Naive B cell (primary cell): ENCODE measurements around the gene ZNF831. TPM values are rescaled to one million over a fixed set of nuclear protein-coding genes. Genes with fewer than 3 reads are reported as not detected.

Experiments
- ATAC-seq, 2 donors: fragments of 150-1000 bp; cut with Tn5 transposase; 2 replicates each; pipeline ENCODE4 v1.10.0; 2021; ENCODE audit warnings: low read depth in 2 of 2, mild to moderate bottlenecking in 2 of 2, moderate library complexity in 2 of 2
- DNase-seq: peaks from one replicate; pipeline ENCODE4 v3.0.0; 2022
- H3K27ac Mint-ChIP-seq, 6 donors: one replicate each; pipeline ENCODE4 v1.8.0; 2020 to 2022; ENCODE audit warnings: mild to moderate bottlenecking in 6 of 6, mixed read lengths in 6 of 6, moderate library complexity in 5 of 6, inconsistent platforms in 2 of 6
- H3K27me3 Mint-ChIP-seq, 3 donors: one replicate each; pipeline ENCODE4 v1.8.0; 2021 to 2022; ENCODE audit warnings: mixed read lengths in 3 of 3, mild to moderate bottlenecking in 1 of 3
- H3K36me3 Mint-ChIP-seq, 2 donors: one replicate each; pipeline ENCODE4 v1.8.0; 2020 to 2022; ENCODE audit warnings: mixed read lengths in 2 of 2, inconsistent platforms in 1 of 2, mild to moderate bottlenecking in 1 of 2
- H3K4me1 Mint-ChIP-seq, 3 donors: one replicate each; pipeline ENCODE4 v1.8.0; 2020 to 2022; ENCODE audit warnings: mixed read lengths in 3 of 3, inconsistent platforms in 1 of 3, mild to moderate bottlenecking in 1 of 3, moderate library complexity in 1 of 3
- H3K4me3 Mint-ChIP-seq, 8 donors: one replicate each; pipeline ENCODE4 v1.8.0; 2020 to 2022; ENCODE audit warnings: mild to moderate bottlenecking in 8 of 8, mixed read lengths in 8 of 8, moderate library complexity in 8 of 8, inconsistent platforms in 2 of 8
- H3K9me3 Mint-ChIP-seq, 7 donors: one replicate each; pipeline ENCODE4 v1.8.0; 2020 to 2022; ENCODE audit warnings: mixed read lengths in 7 of 7, mild to moderate bottlenecking in 5 of 7, inconsistent platforms in 2 of 7, moderate library complexity in 1 of 7
- polyA plus RNA-seq, 6 donors: library from polyadenylated mRNA; unstranded; fragments of 300-500 nt; fragmentation: Illumina TruSeq; gene quantifications; one replicate each; pipeline ENCODE4 v1.2.3, GENCODE V29; 2021; ENCODE audit warnings: low read depth in 6 of 6

ZNF831 gene
- polyA plus RNA-seq: 1 to 10 TPM in 4 of 6 donors, under 1 TPM in 2; 0.66 to 2.6 (median 2.3) TPM

GRCh38 chr20:59163631-59164530 is at the start of gene ZNF831:
TSS of gene ZNF831 (plus strand) at chr20:59163821. CDS start at chr20:59191020, 27,199 bp downstream.
- Mint-ChIP-seq H3K27ac (peak within 1 kb of the TSS; percentile 94 to 98 (median 98)), H3K4me1 (peaks cover 71 to 81% (median 77%) of the 10 kb centered on the region in 3 donors), H3K9me3 (peaks cover 0 to 4% (median 2%) of the 10 kb centered on the region in 7 donors), H3K4me3 (peak within 1 kb of the TSS; percentile 74 to 97 (median 90)), H3K36me3 (peaks cover 0 to 5% of the 10 kb centered on the region in 2 donors), H3K27me3 (no peaks in the 10 kb centered on the region)
- DNase-seq (peak; percentile 66), ATAC-seq (peak; percentile 67 to 74)

- H3K4me1 Mint-ChIP-seq: peaks cover 27 to 32% (median 32%) of the 10 kb centered on the region in 3 donors
- ATAC-seq (no peak), DNase-seq (no peak)
These were observed 46.1 kb upstream of the ZNF831 start for GRCh38 chr20:59117526-59117925.

GRCh38 chr20:59118855-59119254 is 44.8 kb upstream of the ZNF831 start:
- ATAC-seq (no peak), DNase-seq (no peak)
- Mint-ChIP-seq H3K27me3 (no peaks in the 10 kb centered on the region), H3K27ac (no peak overlapping the region), H3K36me3 (peaks cover 0 to 7% of the 10 kb centered on the region in 2 donors), H3K9me3 (peaks cover 0 to 6% (median 1%) of the 10 kb centered on the region in 7 donors), H3K4me1 (peaks cover 41 to 46% (median 46%) of the 10 kb centered on the region in 3 donors), H3K4me3 (no peak overlapping the region)

More at GRCh38 chr20:59117526-59117925, 46.1 kb upstream of the ZNF831 start:
- Mint-ChIP-seq H3K36me3 (peaks cover 0 to 7% of the 10 kb centered on the region in 2 donors), H3K27ac (peak overlapping the region in 2 of 6 donors; percentile 10 to 24), H3K9me3 (peaks cover 0 to 6% (median 0%) of the 10 kb centered on the region in 7 donors), H3K27me3 (no peaks in the 10 kb centered on the region), H3K4me3 (no peak overlapping the region)

GRCh38 chr20:59120491-59120890 is 43.1 kb upstream of the ZNF831 start:
- Mint-ChIP-seq H3K27ac (peak overlapping the region; percentile 90 to 100 (median 100)), H3K27me3 (no peaks in the 10 kb centered on the region), H3K36me3 (peaks cover 0 to 7% of the 10 kb centered on the region in 2 donors), H3K4me3 (peak overlapping the region in 5 of 8 donors; percentile 51 to 99 (median 80)), H3K9me3 (peaks cover 0 to 6% (median 1%) of the 10 kb centered on the region in 7 donors), H3K4me1 (peaks cover 57 to 62% (median 62%) of the 10 kb centered on the region in 3 donors)
- ATAC-seq: peak; percentile 2
- peak; percentile 42 for DNase-seq

- no peak for DNase-seq
- H3K4me3 Mint-ChIP-seq: peak overlapping the region in 7 of 8 donors; percentile 12 to 99 (median 76)
- H3K27ac Mint-ChIP-seq: peak overlapping the region; percentile 99 to 100 (median 100)
- peaks cover 0 to 7% of the 10 kb centered on the region in 2 donors for H3K36me3 Mint-ChIP-seq
- H3K4me1 Mint-ChIP-seq: peaks cover 59 to 66% (median 66%) of the 10 kb centered on the region in 3 donors
- ATAC-seq: no peak
- H3K27me3 Mint-ChIP-seq: no peaks in the 10 kb centered on the region
- H3K9me3 Mint-ChIP-seq: peaks cover 0 to 6% (median 1%) of the 10 kb centered on the region in 7 donors
These were observed 42.7 kb upstream of the ZNF831 start for GRCh38 chr20:59120919-59121318.

- Mint-ChIP-seq H3K27me3 (no peaks in the 10 kb centered on the region), H3K27ac (peak overlapping the region; percentile 99 to 100 (median 100)), H3K9me3 (peaks cover 0 to 3% (median 0%) of the 10 kb centered on the region in 7 donors), H3K36me3 (peaks cover under 1 to 11% of the 10 kb centered on the region in 2 donors), H3K4me1 (peaks cover 69 to 77% (median 76%) of the 10 kb centered on the region in 3 donors), H3K4me3 (peak overlapping the region in 7 of 8 donors; percentile 89 to 99 (median 96))
- DNase-seq: no peak
- ATAC-seq: no peak
These were observed 41.7 kb upstream of the ZNF831 start for GRCh38 chr20:59121714-59122565.

GRCh38 chr20:59122566-59122919 is 41.1 kb upstream of the ZNF831 start:
- H3K4me3 Mint-ChIP-seq: peak overlapping the region; percentile 89 to 99 (median 96)
- H3K9me3 Mint-ChIP-seq: peaks cover 0 to 4% (median 2%) of the 10 kb centered on the region in 7 donors
- ATAC-seq: peak; percentile 1 to 3
- peaks cover 7 to 17% of the 10 kb centered on the region in 2 donors for H3K36me3 Mint-ChIP-seq
- peaks cover 75 to 83% (median 82%) of the 10 kb centered on the region in 3 donors for H3K4me1 Mint-ChIP-seq
- peak overlapping the region; percentile 99 to 100 (median 100) for H3K27ac Mint-ChIP-seq
- no peaks in the 10 kb centered on the region for H3K27me3 Mint-ChIP-seq
- no peak for DNase-seq

- H3K27me3 Mint-ChIP-seq: no peaks in the 10 kb centered on the region
- DNase-seq (peak; percentile 94), ATAC-seq (peak; percentile 79 to 80)
- peaks cover 7 to 23% of the 10 kb centered on the region in 2 donors for H3K36me3 Mint-ChIP-seq
- peaks cover 81 to 89% (median 88%) of the 10 kb centered on the region in 3 donors for H3K4me1 Mint-ChIP-seq
- peak overlapping the region; percentile 99 to 100 (median 100) for H3K27ac Mint-ChIP-seq
- peak overlapping the region; percentile 89 to 99 (median 96) for H3K4me3 Mint-ChIP-seq
- H3K9me3 Mint-ChIP-seq: peaks cover 0 to 4% (median 2%) of the 10 kb centered on the region in 7 donors
These were observed 40.5 kb upstream of the ZNF831 start for GRCh38 chr20:59123011-59123677.

GRCh38 chr20:59123678-59124255 is 39.9 kb upstream of the ZNF831 start:
- peak overlapping the region; percentile 99 to 100 (median 100) for H3K27ac Mint-ChIP-seq
- peaks cover 0 to 4% (median 2%) of the 10 kb centered on the region in 7 donors for H3K9me3 Mint-ChIP-seq
- H3K27me3 Mint-ChIP-seq: no peaks in the 10 kb centered on the region
- DNase-seq (no peak), ATAC-seq (no peak)
- H3K4me1 Mint-ChIP-seq: peaks cover 85 to 93% (median 92%) of the 10 kb centered on the region in 3 donors
- H3K36me3 Mint-ChIP-seq: peaks cover 7 to 28% of the 10 kb centered on the region in 2 donors
- peak overlapping the region; percentile 89 to 99 (median 96) for H3K4me3 Mint-ChIP-seq

- peak overlapping the region; percentile 99 to 100 (median 100) for H3K27ac Mint-ChIP-seq
- ATAC-seq (peak in 1 of 2 donors; percentile 13), DNase-seq (peak; percentile 38)
- peaks cover 7 to 28% of the 10 kb centered on the region in 2 donors for H3K36me3 Mint-ChIP-seq
- H3K4me3 Mint-ChIP-seq: peak overlapping the region; percentile 89 to 99 (median 96)
- peaks cover 0 to 4% (median 2%) of the 10 kb centered on the region in 7 donors for H3K9me3 Mint-ChIP-seq
- no peaks in the 10 kb centered on the region for H3K27me3 Mint-ChIP-seq
- peaks cover 85 to 98% (median 95%) of the 10 kb centered on the region in 3 donors for H3K4me1 Mint-ChIP-seq
These were observed 39.2 kb upstream of the ZNF831 start for GRCh38 chr20:59124296-59125029.

GRCh38 chr20:59125332-59125731 is 38.3 kb upstream of the ZNF831 start:
- Mint-ChIP-seq H3K4me3 (peak overlapping the region; percentile 89 to 99 (median 96)), H3K27ac (peak overlapping the region; percentile 96 to 100 (median 100)), H3K4me1 (peaks cover 85 to 97% (median 95%) of the 10 kb centered on the region in 3 donors), H3K36me3 (peaks cover 7 to 28% of the 10 kb centered on the region in 2 donors), H3K27me3 (no peaks in the 10 kb centered on the region), H3K9me3 (peaks cover 0 to 4% (median 2%) of the 10 kb centered on the region in 7 donors)
- ATAC-seq (no peak), DNase-seq (no peak)
